K562 (cell line): ENCODE results near the gene RAB14. TPM values are rescaled to one million over a fixed set of nuclear protein-coding genes. Genes with fewer than 3 reads are reported as not detected.

Experiments used
- ATAC-seq: fragments of 200-7000 bp; cut with Tn5 transposase; 3 replicates; pipeline ENCODE4 v1.9.1; 2020; ENCODE audit warnings: moderate library complexity
- BruUV-seq: library from RNA; stranded (reverse); fragments of 400-500 nt; replicated peaks from 2 replicates; lab custom pipeline; 2021; lab: Mats Ljungman, UMichigan
- CTCF ChIA-PET: fragments of 300-600 bp; formaldehyde crosslinking; extraction: SDS; loops from one replicate; lab custom pipeline; 2021; ENCODE audit warnings: low intra/inter-chr PET ratio; lab: Yijun Ruan, JAX
- POLR2A ChIA-PET: fragments of 300-600, 350-650 bp; sonication (Branson Sonifier 250); formaldehyde crosslinking; extraction: SDS; loops from one replicate; lab custom pipeline; 2021; ENCODE audit warnings: antibody characterized with exemption, inconsistent platforms; lab: Yijun Ruan, JAX
- DNase-seq, 4 experiments: peaks; one replicate each; pipeline versions ENCODE4 v3.0.0 to v3.0.0-alpha.2; 2011 to 2018; ENCODE audit warnings: low spot score in 3 of 4, mixed read lengths in 3 of 4; ENCODE audit errors: extremely low read depth in 1 of 4
- FAIRE-seq: peaks from 2 replicates; lab custom pipeline; 2011; peaks lifted over from hg19 to GRCh38; lab: Jason Lieb, UNC
- H2AFZ ChIP-seq: 2 replicates; pipeline ENCODE4 v1.6.0; 2011; ENCODE audit warnings: low read depth, low read length, control low read depth, inconsistent platforms
- H3K27ac ChIP-seq: fragments of 200-600 bp; 3 replicates; pipeline ENCODE4 v1.8.0; 2011; ENCODE audit warnings: low read depth, mild to moderate bottlenecking, control low read depth, inconsistent platforms, low read length, moderate library complexity, mixed read lengths; ENCODE audit errors: extremely low read depth
- H3K27me3 ChIP-seq, 2 experiments: fragments of 300-600 bp in 1 of 2; 2 replicates in 1 of 2; 3 replicates in 1 of 2; pipeline versions ENCODE4 v1.6.0 to v1.8.0; 2011; ENCODE audit warnings: inconsistent platforms in 2 of 2, low read length in 2 of 2, mild to moderate bottlenecking in 1 of 2, mixed read lengths in 1 of 2, moderate library complexity in 1 of 2; ENCODE audit not compliant: control insufficient read depth in 2 of 2, insufficient read depth in 2 of 2
- H3K36me3 ChIP-seq: fragments of 300-600 bp; 3 replicates; pipeline ENCODE4 v1.8.0; 2011; ENCODE audit warnings: mild to moderate bottlenecking, low read length, inconsistent platforms; ENCODE audit not compliant: control insufficient read depth, insufficient read depth
- H3K4me1 ChIP-seq, 2 experiments: fragments of 200-600 bp in 1 of 2; replicated peaks in 1 of 2; 2 replicates in 1 of 2; 3 replicates in 1 of 2; pipeline versions ENCODE4 v1.5.1 to v1.8.0; 2011; ENCODE audit warnings: inconsistent platforms in 2 of 2, low read length in 2 of 2, mild to moderate bottlenecking in 1 of 2, mixed read lengths in 1 of 2, moderate library complexity in 1 of 2; ENCODE audit not compliant: control insufficient read depth in 2 of 2, insufficient read depth in 2 of 2
- H3K4me2 ChIP-seq: 2 replicates; pipeline ENCODE4 v1.6.1; 2011; ENCODE audit warnings: low read length, control low read depth, inconsistent platforms, mixed read lengths; ENCODE audit not compliant: insufficient read depth
- H3K4me3 ChIP-seq: fragments of 200-600 bp; sonication (generic), shearing (Covaris generic); 2 replicates; pipeline ENCODE4 v1.5.1; 2016; ENCODE audit warnings: control low read depth, inconsistent platforms
- H3K79me2 ChIP-seq: fragments of 200-600 bp; 3 replicates; pipeline ENCODE4 v1.8.0; 2011; ENCODE audit warnings: low read length, inconsistent platforms; ENCODE audit not compliant: control insufficient read depth, insufficient read depth
- H3K9ac ChIP-seq, 2 experiments: 2 replicates each; pipeline versions ENCODE4 v1.6.0 to v1.6.1; 2011; ENCODE audit warnings: low read depth in 2 of 2, low read length in 2 of 2, control low read depth in 1 of 2, inconsistent platforms in 1 of 2, mild to moderate bottlenecking in 1 of 2, mixed read lengths in 1 of 2; ENCODE audit not compliant: insufficient read depth in 1 of 2
- H3K9me1 ChIP-seq: one replicate; pipeline ENCODE4 v1.6.0; 2011; ENCODE audit warnings: inconsistent platforms, mild to moderate bottlenecking, low read length, moderate library complexity; ENCODE audit not compliant: control insufficient read depth, insufficient read depth
- H3K9me3 ChIP-seq: replicated peaks from 2 replicates; pipeline ENCODE4 v1.5.1; 2011; ENCODE audit warnings: low read depth, low read length, inconsistent platforms; ENCODE audit not compliant: control insufficient read depth, insufficient read depth
- H4K20me1 ChIP-seq: replicated peaks from 2 replicates; pipeline ENCODE4 v1.6.1; 2011; ENCODE audit warnings: low read length, inconsistent platforms, mixed read lengths; ENCODE audit not compliant: control insufficient read depth, insufficient read depth
- CAMTA2 ChIP-seq: fragments of 250-450 bp; sonication (Bioruptor Pico); conservative IDR thresholded peaks from 2 replicates; pipeline ENCODE4 v1.5.1; 2022
- CEBPG ChIP-seq, 3 experiments: fragments of 200-800 bp in 1 of 3; sonication (Bioruptor generic) in 1 of 3; sonication (generic) in 1 of 3; formaldehyde crosslinking in 1 of 3; IDR thresholded peaks in 2 of 3; conservative IDR thresholded peaks in 1 of 3; 2 replicates each; pipeline versions ENCODE4 v1.6.1 to v1.8.0; 2016 to 2022; ENCODE audit warnings: missing compliant biosample characterization in 2 of 3, missing genetic modification characterization in 2 of 3, mild to moderate bottlenecking in 1 of 3, missing genetic modification reagents in 1 of 3
- FOXK1 ChIP-seq: sonication (generic); formaldehyde crosslinking; IDR thresholded peaks from 2 replicates; pipeline ENCODE4 v1.8.0; 2022; ENCODE audit warnings: missing genetic modification reagents, mild to moderate bottlenecking, borderline replicate concordance
- KAT2B ChIP-seq: IDR thresholded peaks from one replicate; pipeline ENCODE4 v1.6.1; 2012; ENCODE audit warnings: low read depth, mild to moderate bottlenecking, control low read depth, inconsistent platforms, low read length, moderate library complexity
- MEF2A ChIP-seq: IDR thresholded peaks from 2 replicates; pipeline ENCODE4 v1.6.1; 2011; ENCODE audit warnings: low read depth, mild to moderate bottlenecking, low read length, moderate library complexity; ENCODE audit not compliant: control insufficient read depth
- POU5F1 ChIP-seq: fragments of 150-350 bp; IDR thresholded peaks from 2 replicates; pipeline ENCODE4 v1.6.1; 2014; ENCODE audit warnings: borderline replicate concordance, low read length, low read depth, mild to moderate bottlenecking; ENCODE audit not compliant: partially characterized antibody
- SAFB ChIP-seq: fragments of 200-400 bp; formaldehyde crosslinking; IDR thresholded peaks from 2 replicates; pipeline ENCODE4 v1.6.1; 2017; ENCODE audit warnings: low read depth, low read length, borderline replicate concordance
- THRA ChIP-seq: fragments of 450-650 bp; IDR thresholded peaks from 2 replicates; pipeline ENCODE4 v1.6.1; 2017; ENCODE audit warnings: mild to moderate bottlenecking, moderate library complexity
- USF2 ChIP-seq: sonication (generic); formaldehyde crosslinking; IDR thresholded peaks from 2 replicates; pipeline ENCODE4 v1.5.0; 2020; ENCODE audit warnings: missing genetic modification reagents
- ZEB2 ChIP-seq: fragments of 450-650 bp; IDR thresholded peaks from 2 replicates; pipeline ENCODE4 v1.6.1; 2016
- WGBS: fragments of 100-300 bp; shearing (Covaris generic); methylation state at CpG from one replicate; pipeline ENCODE4 v1.1.6; 2016; ENCODE audit warnings: low coverage, mixed read lengths; ENCODE audit not compliant: insufficient coverage; ENCODE audit errors: missing lambda C conversion rate; 5-methylcytosine and 5-hydroxymethylcytosine counted together
- in situ Hi-C: fragments of 300-500 bp; cut with MboI; formaldehyde crosslinking; loops from 4 replicates; pipeline ENCODE4 v1.15.0; 2018; ENCODE audit warnings: inconsistent platforms, mixed read lengths
- intact Hi-C: fragments of 100-400 bp; cut with micrococcal nuclease; formaldehyde crosslinking; loops from 2 replicates; pipeline ENCODE4 v1.14.2; 2022
- polyA plus RNA-seq, 8 experiments: library from polyadenylated mRNA; depleted of rRNA in 4 of 8; stranded (reverse) in 5 of 8; unstranded in 3 of 8; fragments of >200 nt; fragmentation: Nextera tagmentation in 2 of 8; fragmentation: Illumina TruSeq in 1 of 8; extraction: Ambion mirVana in 2 of 8; extraction: Trizol in 1 of 8; gene quantifications; 2 replicates each; pipeline versions ENCODE4 v1.2.1 to v1.2.3, GENCODE V29; 2011 to 2014; ENCODE audit warnings: inconsistent platforms in 1 of 8, missing spikeins in 1 of 8
- total RNA-seq, 7 experiments: library from RNA; depleted of rRNA in 6 of 7; stranded (reverse); fragments of >200 nt in 6 of 7; fragmentation: Illumina TruSeq in 2 of 7; extraction: Trizol in 2 of 7; gene quantifications; 2 replicates each; pipeline versions ENCODE4 v1.2.1 to v1.2.3, GENCODE V29; 2011 to 2021; ENCODE audit warnings: low replicate concordance in 1 of 7

RAB14 gene
- total and polyA plus RNA-seq, 9 of the 15 experiments (the other 6 are each of a cell fraction or from before 2014, with no cell fraction given): 10.3 to 41.8 (median 20.9) TPM

GRCh38 chr9:121191235-121191634 is 10.4 kb downstream of the RAB14 start:
- Histone ChIP-seq H3K27me3 (no peaks in the 10 kb centered on the region), H3K4me1 (peaks cover 0 to 3% of the 10 kb centered on the region in 2 experiments; a peak in 1 of 5 replicates), H3K79me2 (peaks cover 97% of the 10 kb centered on the region), H4K20me1 (peaks cover 5% of the 10 kb centered on the region; the same call in 1 of the 2 replicates), H3K27ac (no peak overlapping the region), H3K4me2 (no peak overlapping the region), H3K4me3 (no peak overlapping the region)
- ATAC-seq: peak; percentile 57
- no TSS peak for BruUV-seq
- WGBS: 68% methylated on average over 2 of the region's 2 CpGs
- TF ChIP-seq FOXK1 (CRISPR knock-in tag) (no peak), SAFB (no peak), CAMTA2 (CRISPR knock-in tag) (no peak), KAT2B (no peak), POU5F1 (no peak), USF2 (CRISPR knock-in tag) (no peak), THRA (no peak), ZEB2 (no peak), CEBPG (CRISPR knock-in tag; IDR thresholded peaks at IDR 0.05) (no peak), CEBPG (tag; conservative IDR thresholded peaks at IDR 0.05 in 1 of 2, IDR thresholded peaks at IDR 0.05 in 1 of 2) (no peak), MEF2A (no peak)
- TF ChIP-seq, all 486 proteins: peak for 0
- intact Hi-C loops: loop anchor here (10.0 kb wide), 1 partner anchor 206 kb away; no protein-coding TSS in a partner anchor
- DNase-seq: peak in 1 of 4 experiments; percentile 22
- no peak overlapping the region for H2AFZ ChIP-seq
- H3K9me1 ChIP-seq: no peaks in the 10 kb centered on the region
- no peak overlapping the region for H3K9ac ChIP-seq
- H3K36me3 ChIP-seq: peaks cover 36% of the 10 kb centered on the region; the same call in 2 of the 3 replicates
- FAIRE-seq: no peak
- ChIA-PET POLR2A (interaction anchor here (0.5 to 1.6 kb wide), 3 partner anchors 9 to 445 kb away, joined by 3 to 5 read pairs (median 5); no protein-coding TSS in a partner anchor), CTCF (no interaction called here)
- in situ Hi-C loops: no loop called here
- H3K9me3 ChIP-seq: no peaks in the 10 kb centered on the region
